ENCODE measurements around the gene CCDC190. TPM values are rescaled to one million over a fixed set of nuclear protein-coding genes. Genes with fewer than 3 reads are reported as not detected.

CCDC190 gene
- total and polyA plus RNA-seq, 2 experiments from 2014 or later, result not detected

DNA sequence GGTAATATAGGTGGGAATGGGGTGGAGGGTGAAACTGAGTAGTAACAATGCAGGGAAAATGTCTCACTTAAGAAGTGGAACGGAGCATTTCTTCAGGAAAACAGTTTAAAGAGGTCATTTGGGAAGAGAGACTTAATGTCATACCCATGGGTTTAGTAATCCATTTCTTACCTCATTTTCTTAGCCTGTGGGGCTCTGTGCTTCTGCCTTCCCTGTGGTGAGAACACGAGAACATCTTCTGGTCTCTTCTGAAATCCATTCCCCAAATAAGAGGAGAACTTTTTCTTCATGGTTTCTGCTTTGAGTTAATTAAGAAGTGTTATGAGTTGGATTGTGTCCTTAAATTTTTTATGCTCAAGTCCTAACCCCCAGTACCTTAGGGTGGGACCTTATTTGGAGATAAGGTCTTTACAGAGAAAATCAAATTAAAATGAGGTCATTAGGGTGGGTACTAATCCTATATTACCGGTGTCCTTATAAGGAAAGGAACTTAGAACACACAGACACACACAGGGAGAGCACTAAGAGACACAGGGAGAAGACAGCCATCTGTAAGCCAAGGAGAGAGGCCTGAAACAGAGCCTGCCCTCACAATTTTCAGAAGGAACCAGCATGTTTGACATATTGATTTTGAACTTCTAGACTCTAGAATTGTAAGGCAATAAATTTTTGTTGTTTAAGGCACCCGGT lies 5.4 kb downstream of the CCDC190 start (continued):
- TF ChIP-seq, protein P1, sequence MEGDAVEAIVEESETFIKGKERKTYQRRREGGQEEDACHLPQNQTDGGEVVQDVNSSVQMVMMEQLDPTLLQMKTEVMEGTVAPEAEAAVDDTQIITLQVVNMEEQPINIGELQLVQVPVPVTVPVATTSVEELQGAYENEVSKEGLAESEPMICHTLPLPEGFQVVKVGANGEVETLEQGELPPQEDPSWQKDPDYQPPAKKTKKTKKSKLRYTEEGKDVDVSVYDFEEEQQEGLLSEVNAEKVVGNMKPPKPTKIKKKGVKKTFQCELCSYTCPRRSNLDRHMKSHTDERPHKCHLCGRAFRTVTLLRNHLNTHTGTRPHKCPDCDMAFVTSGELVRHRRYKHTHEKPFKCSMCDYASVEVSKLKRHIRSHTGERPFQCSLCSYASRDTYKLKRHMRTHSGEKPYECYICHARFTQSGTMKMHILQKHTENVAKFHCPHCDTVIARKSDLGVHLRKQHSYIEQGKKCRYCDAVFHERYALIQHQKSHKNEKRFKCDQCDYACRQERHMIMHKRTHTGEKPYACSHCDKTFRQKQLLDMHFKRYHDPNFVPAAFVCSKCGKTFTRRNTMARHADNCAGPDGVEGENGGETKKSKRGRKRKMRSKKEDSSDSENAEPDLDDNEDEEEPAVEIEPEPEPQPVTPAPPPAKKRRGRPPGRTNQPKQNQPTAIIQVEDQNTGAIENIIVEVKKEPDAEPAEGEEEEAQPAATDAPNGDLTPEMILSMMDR (conservative IDR thresholded peaks at IDR 0.05; ENCODE audit: low read depth in 2 of 2), result no peak
- TF ChIP-seq EZH2phosphoT487 (IDR thresholded peaks at IDR 0.05; ENCODE audit: unreplicated experiment) (no peak), ZNF114 (CRISPR knock-in tag; IDR thresholded peaks at IDR 0.05) (no peak), EZH2 (IDR thresholded peaks at IDR 0.05; ENCODE audit: low read depth, unreplicated experiment) (no peak), POLR2AphosphoS5 (IDR thresholded peaks at IDR 0.05; ENCODE audit: low read depth) (no peak), STAT1 (IDR thresholded peaks at IDR 0.05; ENCODE audit: unreplicated experiment) (no peak), NANOG (IDR thresholded peaks at IDR 0.05; ENCODE audit: borderline replicate concordance) (no peak)
- TF ChIP-seq, protein P2, sequence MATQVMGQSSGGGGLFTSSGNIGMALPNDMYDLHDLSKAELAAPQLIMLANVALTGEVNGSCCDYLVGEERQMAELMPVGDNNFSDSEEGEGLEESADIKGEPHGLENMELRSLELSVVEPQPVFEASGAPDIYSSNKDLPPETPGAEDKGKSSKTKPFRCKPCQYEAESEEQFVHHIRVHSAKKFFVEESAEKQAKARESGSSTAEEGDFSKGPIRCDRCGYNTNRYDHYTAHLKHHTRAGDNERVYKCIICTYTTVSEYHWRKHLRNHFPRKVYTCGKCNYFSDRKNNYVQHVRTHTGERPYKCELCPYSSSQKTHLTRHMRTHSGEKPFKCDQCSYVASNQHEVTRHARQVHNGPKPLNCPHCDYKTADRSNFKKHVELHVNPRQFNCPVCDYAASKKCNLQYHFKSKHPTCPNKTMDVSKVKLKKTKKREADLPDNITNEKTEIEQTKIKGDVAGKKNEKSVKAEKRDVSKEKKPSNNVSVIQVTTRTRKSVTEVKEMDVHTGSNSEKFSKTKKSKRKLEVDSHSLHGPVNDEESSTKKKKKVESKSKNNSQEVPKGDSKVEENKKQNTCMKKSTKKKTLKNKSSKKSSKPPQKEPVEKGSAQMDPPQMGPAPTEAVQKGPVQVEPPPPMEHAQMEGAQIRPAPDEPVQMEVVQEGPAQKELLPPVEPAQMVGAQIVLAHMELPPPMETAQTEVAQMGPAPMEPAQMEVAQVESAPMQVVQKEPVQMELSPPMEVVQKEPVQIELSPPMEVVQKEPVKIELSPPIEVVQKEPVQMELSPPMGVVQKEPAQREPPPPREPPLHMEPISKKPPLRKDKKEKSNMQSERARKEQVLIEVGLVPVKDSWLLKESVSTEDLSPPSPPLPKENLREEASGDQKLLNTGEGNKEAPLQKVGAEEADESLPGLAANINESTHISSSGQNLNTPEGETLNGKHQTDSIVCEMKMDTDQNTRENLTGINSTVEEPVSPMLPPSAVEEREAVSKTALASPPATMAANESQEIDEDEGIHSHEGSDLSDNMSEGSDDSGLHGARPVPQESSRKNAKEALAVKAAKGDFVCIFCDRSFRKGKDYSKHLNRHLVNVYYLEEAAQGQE (IDR thresholded peaks at IDR 0.05; ENCODE audit: unreplicated experiment), result no peak

DNA sequence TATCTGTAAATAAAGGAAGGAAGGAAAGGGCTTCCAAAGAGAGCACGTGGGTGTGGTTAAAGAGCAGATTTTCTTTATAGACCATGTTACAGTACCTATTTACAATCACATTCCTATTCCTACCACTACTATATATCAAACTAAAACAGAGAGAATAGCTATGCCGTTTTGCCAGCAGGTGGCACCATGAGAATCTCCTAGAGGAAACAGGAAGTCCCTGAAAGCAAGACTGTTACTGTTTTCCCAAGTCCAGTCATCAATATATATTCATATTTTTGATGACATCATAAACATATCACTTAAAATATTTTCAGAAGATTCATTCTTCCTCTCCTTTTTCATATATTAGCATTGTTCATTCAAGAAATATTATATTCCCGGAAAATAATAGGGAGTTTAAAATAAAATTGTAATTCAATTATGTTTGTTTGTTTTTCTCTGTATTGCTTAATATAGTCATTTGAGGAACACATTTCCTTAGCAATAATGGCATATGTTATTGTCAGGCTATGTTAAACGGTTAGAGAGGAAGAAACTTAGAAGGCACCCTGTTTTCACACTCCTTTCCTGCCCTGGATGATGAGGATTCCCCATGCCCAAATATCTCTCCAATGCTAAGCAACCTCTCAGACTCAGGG lies 6.6 kb downstream of the CCDC190 start:
- peak; percentile 82 for ATAC-seq
- H3K27ac Mint-ChIP-seq, result no peak overlapping the region
- no peak for TF ChIP-seq ZNF331 (CRISPR knock-in tag; IDR thresholded peaks at IDR 0.05; ENCODE audit: low read depth)
- TF ChIP-seq CREB1 (CRISPR knock-in tag; IDR thresholded peaks at IDR 0.05; ENCODE audit: low read depth), result peak; percentile 55; the same call in 1 of the 2 replicates
- TF ChIP-seq JUNB (IDR thresholded peaks at IDR 0.05; ENCODE audit: unreplicated experiment), result no peak
- no peak for TF ChIP-seq EZH2phosphoT487 (IDR thresholded peaks at IDR 0.05; ENCODE audit: unreplicated experiment)
- no peak for TF ChIP-seq POLR2AphosphoS5 (IDR thresholded peaks at IDR 0.05; ENCODE audit: low read depth)
- TF ChIP-seq, protein P3, sequence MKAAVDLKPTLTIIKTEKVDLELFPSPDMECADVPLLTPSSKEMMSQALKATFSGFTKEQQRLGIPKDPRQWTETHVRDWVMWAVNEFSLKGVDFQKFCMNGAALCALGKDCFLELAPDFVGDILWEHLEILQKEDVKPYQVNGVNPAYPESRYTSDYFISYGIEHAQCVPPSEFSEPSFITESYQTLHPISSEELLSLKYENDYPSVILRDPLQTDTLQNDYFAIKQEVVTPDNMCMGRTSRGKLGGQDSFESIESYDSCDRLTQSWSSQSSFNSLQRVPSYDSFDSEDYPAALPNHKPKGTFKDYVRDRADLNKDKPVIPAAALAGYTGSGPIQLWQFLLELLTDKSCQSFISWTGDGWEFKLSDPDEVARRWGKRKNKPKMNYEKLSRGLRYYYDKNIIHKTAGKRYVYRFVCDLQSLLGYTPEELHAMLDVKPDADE (IDR thresholded peaks at IDR 0.05), result no peak
- TF ChIP-seq EZH2 (IDR thresholded peaks at IDR 0.05; ENCODE audit: low read depth, unreplicated experiment), result no peak
- TF ChIP-seq, protein P1 (conservative IDR thresholded peaks at IDR 0.05; ENCODE audit: low read depth in 2 of 2), result peak; percentile 83
- TF ChIP-seq, protein P2 (IDR thresholded peaks at IDR 0.05; ENCODE audit: unreplicated experiment), result no peak
- TF ChIP-seq ZNF114 (CRISPR knock-in tag; IDR thresholded peaks at IDR 0.05), result no peak
- TF ChIP-seq STAT1 (IDR thresholded peaks at IDR 0.05; ENCODE audit: unreplicated experiment), result no peak

More for the DNA sequence above, 6.6 kb downstream of the CCDC190 start:
- no peaks in the 10 kb centered on the region for H3K79me2 ChIP-seq (replicated peaks; ENCODE audit: insufficient read depth)
- H3K4me2 ChIP-seq, result no peak overlapping the region
- Mint-ChIP-seq H3K4me3 (no peak overlapping the region), H3K4me1 (no peaks in the 10 kb centered on the region), H3K9me3 (no peaks in the 10 kb centered on the region), H3K27me3 (ENCODE audit: insufficient read depth, low read depth, poor library complexity) (peaks cover 5% of the 10 kb centered on the region), H3K36me3 (ENCODE audit: low read depth) (no peaks in the 10 kb centered on the region)
- no peaks in the 10 kb centered on the region for H3K4me1 ChIP-seq (ENCODE audit: insufficient read depth)
- no peaks in the 10 kb centered on the region for H3K36me3 ChIP-seq (ENCODE audit: insufficient read depth)
- no peak overlapping the region for H2AFZ ChIP-seq
- H4K20me1 ChIP-seq (replicated peaks; ENCODE audit: insufficient read depth), result no peaks in the 10 kb centered on the region
- no peaks in the 10 kb centered on the region for H3K9me2 ChIP-seq (ENCODE audit: insufficient read depth)
- no peak overlapping the region for H3K4me3 ChIP-seq
- DNase-seq (ENCODE audit: low spot score), result peak; percentile 78
- no peak overlapping the region for H3K27ac ChIP-seq (ENCODE audit: low read depth)
- H3K27me3 ChIP-seq (ENCODE audit: insufficient read depth), result no peaks in the 10 kb centered on the region
- no peaks in the 10 kb centered on the region for H3F3A ChIP-seq (replicated peaks; ENCODE audit: low read depth)
